GM10266 (cell line): ENCODE data around the gene SRPK2.

Source experiments
- DNase-seq: peaks from one replicate; pipeline ENCODE4 v3.0.0; 2012; ENCODE audit errors: extremely low spot score
- CTCF ChIP-seq: IDR thresholded peaks from 2 replicates; pipeline ENCODE4 v1.5.1; 2012; ENCODE audit warnings: mild to moderate bottlenecking, low read depth; ENCODE audit not compliant: control insufficient read depth, insufficient read depth; ENCODE audit errors: missing control alignments

The SRPK2 gene

GRCh38 chr7:105102557-105103352, 286.0 kb downstream of the SRPK2 start:
- TF ChIP-seq CTCF, result no peak
- DNase-seq, result no peak

- TF ChIP-seq CTCF, result no peak
- no peak for DNase-seq
These were observed 286.9 kb downstream of the SRPK2 start for GRCh38 chr7:105101864-105102263.

- TF ChIP-seq CTCF, result no peak
- peak; percentile 14 for DNase-seq
These were observed 289.7 kb downstream of the SRPK2 start for GRCh38 chr7:105098863-105099515.

- DNase-seq, result no peak
- no peak for TF ChIP-seq CTCF
These were observed 291.1 kb downstream of the SRPK2 start for GRCh38 chr7:105097619-105098018.

GRCh38 chr7:105096306-105096705, 292.4 kb downstream of the SRPK2 start:
- no peak for DNase-seq
- no peak for TF ChIP-seq CTCF

GRCh38 chr7:105094966-105095365, 293.8 kb downstream of the SRPK2 start:
- no peak for TF ChIP-seq CTCF

GRCh38 chr7:105088456-105088855, 300.3 kb downstream of the SRPK2 start:
- TF ChIP-seq CTCF, result no peak
- no peak for DNase-seq

More at GRCh38 chr7:105094966-105095365, 293.8 kb downstream of the SRPK2 start:
- no peak for DNase-seq
